Sigmoid colon (tissue), 7 donors: Measurements from ENCODE around the gene SEC24C. TPM values are rescaled to one million over a fixed set of nuclear protein-coding genes. Genes with fewer than 3 reads are reported as not detected.
A peak's percentile ranks its signal among the peaks of the same experiment; 100 is the strongest.

Experiments
- DNase-seq: peaks from one replicate; pipeline ENCODE4 v3.0.0-alpha.2; 2019
- H3K27ac ChIP-seq, 4 donors: fragments of 200-600 bp; sonication (generic); one replicate each; pipeline ENCODE4 v1.5.1; 2016 to 2019; ENCODE audit warnings: mild to moderate bottlenecking in 1 of 4
- H3K27me3 ChIP-seq, 3 donors: fragments of 200-600 bp; sonication (generic); one replicate each; pipeline ENCODE4 v1.5.1; 2019; ENCODE audit warnings: mild to moderate bottlenecking in 1 of 3
- H3K36me3 ChIP-seq, 4 donors: fragments of 200-600 bp; sonication (generic); one replicate each; pipeline ENCODE4 v1.5.1; 2016 to 2019
- H3K4me1 ChIP-seq, 4 donors: fragments of 200-600 bp; sonication (generic); one replicate each; pipeline ENCODE4 v1.5.1; 2017 to 2019
- H3K4me3 ChIP-seq, 4 donors: fragments of 200-600 bp; sonication (generic); one replicate each; pipeline ENCODE4 v1.5.1; 2017 to 2019; ENCODE audit warnings: mild to moderate bottlenecking in 2 of 4, moderate library complexity in 1 of 4
- H3K9me3 ChIP-seq, 4 donors: fragments of 200-600 bp in 3 of 4; sonication (generic) in 3 of 4; one replicate each; pipeline versions ENCODE4 v1.5.1 to v1.6.1; 2013 to 2019
- EP300 ChIP-seq, 4 donors: sonication (generic); formaldehyde crosslinking; IDR thresholded peaks; one replicate each; pipeline ENCODE4 v1.6.1; 2017; ENCODE audit warnings: antibody characterized with exemption in 4 of 4
- POLR2A ChIP-seq, 2 donors: fragments of 450-650 bp; IDR thresholded peaks; one replicate each; pipeline ENCODE4 v1.6.1; 2016; ENCODE audit warnings: antibody characterized with exemption in 2 of 2, mild to moderate bottlenecking in 2 of 2, moderate library complexity in 2 of 2
- POLR2AphosphoS5 ChIP-seq, 4 donors: sonication (generic); formaldehyde crosslinking; IDR thresholded peaks; one replicate each; pipeline ENCODE4 v1.6.1; 2017; ENCODE audit warnings: antibody characterized with exemption in 4 of 4
- WGBS, 2 donors: extraction: QIAGEN DNeasy Blood & Tissue Kit; methylation state at CpG; one replicate each; pipeline ENCODE4 v1.1.7; 2013; 5-methylcytosine and 5-hydroxymethylcytosine counted together
- intact Hi-C: fragments of 100-400 bp; cut with DNase I; formaldehyde crosslinking; loops from one replicate; pipeline ENCODE4 v1.15.1; 2023
- polyA plus RNA-seq, 3 donors: library from polyadenylated mRNA; stranded (reverse); fragments of 200-250 nt; gene quantifications; one replicate each; pipeline ENCODE4 v1.2.3, GENCODE V29; 2013
- total RNA-seq, 4 donors: library from RNA; depleted of rRNA; stranded (reverse); fragments of >200 nt; gene quantifications; one replicate each; pipeline ENCODE4 v1.1.0, GENCODE V29; 2016
- TF ChIP-seq, protein P1 (sequence below), 4 experiments: fragments of 450-650 bp in 3 of 4; fragments of 200-600 bp in 1 of 4; IDR thresholded peaks; one replicate each; pipeline ENCODE4 v1.5.1; 2016 to 2019; ENCODE audit warnings: antibody characterized with exemption in 4 of 4, mild to moderate bottlenecking in 3 of 4, moderate library complexity in 2 of 4
- donor health status: healthy with polysubstance abuse.
- donor health status: Bipolar disorder and iron deficiency.
- donor health status: healthy.

The SEC24C gene
- total and polyA plus RNA-seq, 7 donors = 25.2 to 52.3 (median 37.5) TPM

DNA sequence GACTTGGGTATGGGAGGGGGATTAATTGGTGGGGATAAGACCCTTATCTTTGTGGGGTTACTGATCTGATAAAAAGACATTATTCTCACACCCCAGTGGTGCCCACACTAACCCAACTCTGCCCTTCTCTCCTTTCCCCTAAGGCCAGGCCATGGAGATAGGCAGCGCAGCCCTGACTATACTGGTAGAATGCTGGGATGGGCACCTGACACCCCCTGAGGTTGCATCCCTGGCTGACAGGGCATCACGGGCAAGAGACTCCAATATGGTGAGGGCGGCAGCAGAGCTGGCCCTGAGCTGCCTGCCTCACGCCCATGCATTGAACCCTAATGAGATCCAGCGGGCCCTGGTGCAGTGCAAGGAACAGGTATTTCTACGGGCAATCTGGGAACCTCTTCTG is 53.9 kb downstream of the SEC24C start:
- WGBS, 2 donors = 95 to 96% methylated on average over 6 of the region's 6 CpGs
- Histone ChIP-seq H3K4me1 (no peaks in the 10 kb centered on the region), H3K9me3 (no peaks in the 10 kb centered on the region), H3K27ac (no peak overlapping the region), H3K27me3 (no peaks in the 10 kb centered on the region), H3K36me3 (peaks cover 52 to 100% (median 84%) of the 10 kb centered on the region in 4 donors), H3K4me3 (no peak overlapping the region)
- TF ChIP-seq POLR2AphosphoS5 (IDR thresholded peaks at IDR 0.05) (no peak), EP300 (IDR thresholded peaks at IDR 0.05) (no peak), POLR2A (IDR thresholded peaks at IDR 0.05) (no peak)
- TF ChIP-seq, protein P1, sequence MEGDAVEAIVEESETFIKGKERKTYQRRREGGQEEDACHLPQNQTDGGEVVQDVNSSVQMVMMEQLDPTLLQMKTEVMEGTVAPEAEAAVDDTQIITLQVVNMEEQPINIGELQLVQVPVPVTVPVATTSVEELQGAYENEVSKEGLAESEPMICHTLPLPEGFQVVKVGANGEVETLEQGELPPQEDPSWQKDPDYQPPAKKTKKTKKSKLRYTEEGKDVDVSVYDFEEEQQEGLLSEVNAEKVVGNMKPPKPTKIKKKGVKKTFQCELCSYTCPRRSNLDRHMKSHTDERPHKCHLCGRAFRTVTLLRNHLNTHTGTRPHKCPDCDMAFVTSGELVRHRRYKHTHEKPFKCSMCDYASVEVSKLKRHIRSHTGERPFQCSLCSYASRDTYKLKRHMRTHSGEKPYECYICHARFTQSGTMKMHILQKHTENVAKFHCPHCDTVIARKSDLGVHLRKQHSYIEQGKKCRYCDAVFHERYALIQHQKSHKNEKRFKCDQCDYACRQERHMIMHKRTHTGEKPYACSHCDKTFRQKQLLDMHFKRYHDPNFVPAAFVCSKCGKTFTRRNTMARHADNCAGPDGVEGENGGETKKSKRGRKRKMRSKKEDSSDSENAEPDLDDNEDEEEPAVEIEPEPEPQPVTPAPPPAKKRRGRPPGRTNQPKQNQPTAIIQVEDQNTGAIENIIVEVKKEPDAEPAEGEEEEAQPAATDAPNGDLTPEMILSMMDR (IDR thresholded peaks at IDR 0.05) = no peak
- DNase-seq = peak; percentile 62
- intact Hi-C loops = no loop called here

GRCh38 chr10:73798927-73799560 is 54.9 kb downstream of the SEC24C start:
- no peaks in the 10 kb centered on the region for H3K4me1 ChIP-seq
- intact Hi-C loops = no loop called here
- H3K9me3 ChIP-seq = no peaks in the 10 kb centered on the region
- peak; percentile 63 for DNase-seq
- no peak for TF ChIP-seq POLR2A (IDR thresholded peaks at IDR 0.05)
- no peak for TF ChIP-seq POLR2AphosphoS5 (IDR thresholded peaks at IDR 0.05)
- TF ChIP-seq, protein P1 (IDR thresholded peaks at IDR 0.05) = no peak
- no peak for TF ChIP-seq EP300 (IDR thresholded peaks at IDR 0.05)
- WGBS, 2 donors = 84 to 89% methylated on average over 10 of the region's 10 CpGs
- H3K4me3 ChIP-seq = no peak overlapping the region
- H3K27me3 ChIP-seq = no peaks in the 10 kb centered on the region
- peaks cover 55 to 100% (median 83%) of the 10 kb centered on the region in 4 donors for H3K36me3 ChIP-seq
- no peak overlapping the region for H3K27ac ChIP-seq

DNA sequence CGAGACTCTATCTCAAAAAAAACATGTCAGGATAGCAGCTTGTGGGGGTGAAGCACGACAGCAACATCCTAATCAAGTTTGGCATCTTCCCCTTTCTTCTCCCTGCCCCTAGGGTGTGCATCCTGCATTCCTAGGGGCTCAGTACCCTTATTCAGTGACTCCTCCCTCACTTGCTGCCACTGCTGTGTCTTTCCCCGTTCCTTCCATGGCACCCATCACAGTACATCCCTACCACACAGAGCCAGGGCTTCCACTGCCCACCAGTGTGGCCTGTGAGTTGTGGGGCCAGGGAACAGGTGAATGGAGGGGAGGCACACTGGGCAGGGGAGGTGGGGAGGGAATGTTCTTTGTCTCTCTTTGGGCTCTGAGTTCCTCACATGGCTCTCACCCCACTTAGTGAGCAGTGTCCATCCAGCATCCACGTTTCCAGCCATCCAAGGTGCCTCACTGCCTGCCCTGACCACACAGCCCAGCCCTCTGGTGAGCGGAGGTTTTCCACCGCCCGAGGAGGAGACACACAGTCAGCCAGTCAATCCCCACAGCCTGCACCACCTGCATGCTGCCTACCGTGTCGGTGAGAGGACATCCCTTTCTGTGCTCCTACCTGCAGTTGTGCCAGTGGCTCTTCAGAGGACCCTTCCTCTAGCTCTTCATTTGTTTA is 55.9 kb downstream of the SEC24C start:
- WGBS, 2 donors = 83 to 84% methylated on average over 9 of the region's 9 CpGs
- no peak overlapping the region for H3K27ac ChIP-seq
- H3K9me3 ChIP-seq = no peaks in the 10 kb centered on the region
- intact Hi-C loops = no loop called here
- H3K36me3 ChIP-seq = peaks cover 54 to 100% (median 82%) of the 10 kb centered on the region in 4 donors
- H3K4me3 ChIP-seq = no peak overlapping the region
- no peak for DNase-seq
- no peaks in the 10 kb centered on the region for H3K4me1 ChIP-seq
- TF ChIP-seq, protein P1 (IDR thresholded peaks at IDR 0.05) = no peak
- TF ChIP-seq POLR2AphosphoS5 (IDR thresholded peaks at IDR 0.05) (peak in 1 of 4 donors; percentile 13), POLR2A (IDR thresholded peaks at IDR 0.05) (no peak), EP300 (IDR thresholded peaks at IDR 0.05) (no peak)
- H3K27me3 ChIP-seq = no peaks in the 10 kb centered on the region

DNA sequence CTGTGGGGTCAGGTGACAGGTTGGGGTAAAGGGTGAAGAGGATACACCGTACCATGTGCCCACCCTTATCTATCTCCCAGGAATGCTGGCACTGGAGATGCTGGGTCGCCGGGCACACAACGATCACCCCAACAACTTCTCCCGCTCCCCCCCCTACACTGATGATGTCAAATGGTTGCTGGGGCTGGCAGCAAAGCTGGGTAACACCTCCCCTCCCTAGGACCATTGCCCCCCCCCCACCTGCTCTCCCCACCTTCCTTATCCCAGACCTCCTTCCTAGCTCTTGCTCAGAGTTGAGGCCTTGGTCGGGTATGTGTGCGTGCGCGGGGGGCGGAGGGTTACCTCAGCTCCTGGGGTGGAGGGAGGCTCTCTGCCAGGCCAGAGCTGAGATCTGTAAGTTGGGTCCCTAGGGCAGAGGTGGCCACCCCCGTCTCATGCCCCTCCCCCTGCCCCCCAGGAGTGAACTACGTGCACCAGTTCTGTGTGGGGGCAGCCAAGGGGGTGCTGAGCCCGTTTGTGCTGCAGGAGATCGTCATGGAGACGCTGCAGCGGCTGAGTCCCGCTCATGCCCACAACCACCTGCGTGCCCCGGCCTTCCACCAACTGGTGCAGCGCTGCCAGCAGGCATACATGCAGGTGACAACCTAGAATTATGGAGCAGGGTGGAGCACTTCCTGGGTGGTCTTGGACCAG is 56.5 kb downstream of the SEC24C start:
- intact Hi-C loops = no loop called here
- WGBS, 2 donors = 88 to 89% methylated on average over 20 of the region's 20 CpGs
- Histone ChIP-seq H3K4me3 (no peak overlapping the region), H3K36me3 (peaks cover 47 to 100% (median 83%) of the 10 kb centered on the region in 4 donors), H3K9me3 (no peaks in the 10 kb centered on the region), H3K27me3 (no peaks in the 10 kb centered on the region), H3K27ac (no peak overlapping the region), H3K4me1 (no peaks in the 10 kb centered on the region)
- DNase-seq = no peak
- peak in 1 of 4 donors; percentile 30 for TF ChIP-seq POLR2AphosphoS5 (IDR thresholded peaks at IDR 0.05)
- TF ChIP-seq, protein P1 (IDR thresholded peaks at IDR 0.05) = no peak
